HG02610 (cell line): ENCODE measurements around the gene CMIP.

Source experiments
- ATAC-seq: cut with Tn5 transposase; IDR thresholded peaks from one replicate; pipeline ENCODE4 v1.9.1; 2021; ENCODE audit warnings: mild to moderate bottlenecking, moderate library complexity; ENCODE audit not compliant: unreplicated experiment

CMIP gene

GRCh38 chr16:81445966-81446906 lies 1.6 kb downstream of the CMIP start:
- no peak for ATAC-seq

GRCh38 chr16:81446907-81447268 lies 2.3 kb downstream of the CMIP start:
- no peak for ATAC-seq

GRCh38 chr16:81447383-81448101 lies 2.9 kb downstream of the CMIP start:
- ATAC-seq, result no peak

- no peak for ATAC-seq
These were observed 3.8 kb downstream of the CMIP start for GRCh38 chr16:81448154-81449131.

GRCh38 chr16:81449241-81449640 lies 4.6 kb downstream of the CMIP start:
- ATAC-seq, result no peak

GRCh38 chr16:81449899-81450608 lies 5.4 kb downstream of the CMIP start:
- ATAC-seq, result no peak

GRCh38 chr16:81450783-81451491 lies 6.3 kb downstream of the CMIP start:
- no peak for ATAC-seq

- no peak for ATAC-seq
These were observed 7.4 kb downstream of the CMIP start for GRCh38 chr16:81451753-81452680.

- no peak for ATAC-seq
These were observed 8.6 kb downstream of the CMIP start for GRCh38 chr16:81453091-81453728.

GRCh38 chr16:81454044-81454443 lies 9.4 kb downstream of the CMIP start:
- ATAC-seq, result no peak

GRCh38 chr16:81455006-81455405 lies 10.4 kb downstream of the CMIP start:
- ATAC-seq, result no peak

- ATAC-seq, result no peak
These were observed 11.3 kb downstream of the CMIP start for GRCh38 chr16:81455720-81456494.

- ATAC-seq, result no peak
These were observed 12.1 kb downstream of the CMIP start for GRCh38 chr16:81456523-81457325.

- ATAC-seq, result no peak
These were observed 12.9 kb downstream of the CMIP start for GRCh38 chr16:81457326-81458133.

GRCh38 chr16:81458149-81458669 lies 13.6 kb downstream of the CMIP start:
- ATAC-seq, result no peak
